ENCODE measurements around the gene SLC8A1.

SLC8A1 gene

DNA sequence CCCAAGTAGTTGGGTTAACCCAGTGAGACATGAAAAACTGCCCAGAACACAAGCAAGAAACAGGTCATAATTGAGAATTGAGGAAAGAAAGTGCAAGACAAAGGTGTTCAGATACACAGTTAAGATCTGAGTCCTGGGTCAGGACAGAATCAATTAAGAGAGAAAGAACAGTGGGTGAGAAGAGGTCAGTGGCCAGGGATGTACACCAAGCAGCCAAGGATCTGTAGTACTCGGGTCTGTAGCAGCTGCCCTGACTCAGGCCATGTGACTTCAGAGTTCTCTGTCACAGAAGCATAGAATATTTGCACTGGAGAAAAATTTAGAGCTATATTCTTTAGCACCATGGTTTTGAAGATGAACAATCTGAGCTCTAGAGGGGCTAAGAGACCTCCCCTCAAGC lies 141.6 kb downstream of the SLC8A1 start:
- FAIRE-seq (no peak), DNase-seq (ENCODE audit: insufficient read length, low spot score) (no peak)
- TF ChIP-seq CTCF (IDR thresholded peaks at IDR 0.05; ENCODE audit: insufficient read depth, missing control alignments) = no peak

DNA sequence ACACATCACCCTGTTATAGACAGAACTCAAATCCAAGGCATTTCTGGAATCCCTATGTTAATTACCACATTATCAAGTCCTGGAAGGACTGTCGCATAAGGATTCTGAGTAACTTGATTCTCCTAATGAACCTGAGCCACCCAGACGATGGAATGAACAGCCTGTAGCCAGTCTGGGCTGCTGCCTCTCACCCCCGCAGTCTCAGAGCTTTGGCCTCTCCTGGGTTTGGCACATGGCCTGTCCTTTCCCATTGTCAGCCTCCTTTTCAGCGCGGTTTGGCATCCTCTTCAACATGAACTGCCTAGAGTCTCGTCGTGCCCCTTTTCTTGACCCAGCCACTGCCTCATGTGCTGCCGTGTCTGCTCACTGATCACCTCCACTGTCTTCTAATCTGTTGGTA lies 147.6 kb downstream of the SLC8A1 start:
- no peak for TF ChIP-seq CTCF (IDR thresholded peaks at IDR 0.05; ENCODE audit: insufficient read depth, missing control alignments)
- DNase-seq (ENCODE audit: insufficient read length, low spot score) = no peak
- FAIRE-seq = no peak

DNA sequence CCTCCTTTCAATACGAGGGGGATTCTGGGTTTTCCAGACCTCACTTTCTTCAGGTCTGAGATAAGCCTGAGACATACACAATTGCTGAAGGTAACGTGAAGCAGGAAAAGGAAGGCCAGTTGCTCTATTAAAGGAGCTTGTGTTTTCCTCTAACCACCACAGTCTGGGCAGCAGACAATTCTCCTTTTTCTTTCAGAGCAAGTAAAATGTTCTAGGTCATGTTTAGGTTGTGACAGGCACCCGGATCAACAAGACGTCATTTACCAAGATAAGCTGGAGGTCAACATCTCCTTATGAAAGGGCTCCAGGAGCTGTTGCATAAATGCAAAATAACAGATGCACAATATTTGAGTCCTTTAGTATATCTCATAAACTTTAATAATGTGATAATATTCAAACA lies 148.1 kb downstream of the SLC8A1 start:
- FAIRE-seq = no peak
- no peak for DNase-seq (ENCODE audit: insufficient read length, low spot score)
- no peak for TF ChIP-seq CTCF (IDR thresholded peaks at IDR 0.05; ENCODE audit: insufficient read depth, missing control alignments)

DNA sequence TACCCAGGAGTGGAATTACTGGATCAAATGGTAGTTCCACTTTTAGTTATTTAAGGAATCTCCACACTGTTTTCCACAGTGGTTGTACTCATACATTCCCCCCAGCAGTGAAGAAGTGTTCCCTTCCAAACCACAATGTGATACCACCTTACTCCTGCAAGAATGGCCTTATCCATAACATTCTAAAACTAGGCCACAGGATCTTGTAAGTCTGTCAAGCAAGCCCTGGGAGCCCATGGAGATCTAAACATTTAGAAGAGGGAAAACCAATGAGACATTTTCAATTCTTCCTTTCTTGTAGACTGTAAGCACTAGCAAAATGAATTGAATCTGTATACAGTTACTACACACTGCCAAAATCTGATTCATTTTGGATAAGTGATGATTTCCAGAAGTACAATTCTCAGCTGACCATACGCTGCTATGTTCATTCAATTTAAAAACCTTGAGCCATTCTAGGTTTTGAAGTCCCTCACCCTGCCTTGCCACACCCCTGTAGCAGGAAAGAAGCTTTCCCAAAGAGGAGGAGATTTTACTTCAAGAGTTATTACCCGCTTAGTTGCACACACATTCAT lies 149.1 kb downstream of the SLC8A1 start:
- DNase-seq (ENCODE audit: insufficient read length, low spot score) = no peak
- FAIRE-seq = no peak
- no peak for TF ChIP-seq CTCF (IDR thresholded peaks at IDR 0.05; ENCODE audit: insufficient read depth, missing control alignments)

DNA sequence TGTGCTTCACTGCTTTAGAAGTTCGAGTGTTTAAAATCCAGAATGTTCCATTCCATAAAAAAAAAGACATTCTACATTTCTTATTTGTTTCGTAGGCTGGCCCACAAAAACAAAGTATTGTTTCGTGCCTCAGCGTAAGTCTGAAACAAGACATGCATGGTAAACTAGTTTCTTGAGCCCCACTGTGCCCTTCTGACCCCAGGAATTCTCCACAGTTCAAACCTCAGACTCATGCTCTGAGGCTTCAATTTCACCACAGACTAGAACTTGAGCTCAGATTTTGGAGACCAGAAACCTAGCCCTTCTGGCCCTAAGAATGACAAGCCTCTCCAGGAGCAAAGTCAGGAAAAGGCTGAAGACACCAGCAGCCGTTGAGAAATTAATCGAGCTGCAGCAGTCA lies 151.5 kb downstream of the SLC8A1 start:
- TF ChIP-seq CTCF (IDR thresholded peaks at IDR 0.05; ENCODE audit: insufficient read depth, missing control alignments) = no peak
- no peak for DNase-seq (ENCODE audit: insufficient read length, low spot score)
- FAIRE-seq = no peak

GRCh38 chr2:40299781-40300180 lies 152.1 kb downstream of the SLC8A1 start:
- no peak for DNase-seq (ENCODE audit: insufficient read length, low spot score)
- FAIRE-seq = no peak
- no peak for TF ChIP-seq CTCF (IDR thresholded peaks at IDR 0.05; ENCODE audit: insufficient read depth, missing control alignments)

DNA sequence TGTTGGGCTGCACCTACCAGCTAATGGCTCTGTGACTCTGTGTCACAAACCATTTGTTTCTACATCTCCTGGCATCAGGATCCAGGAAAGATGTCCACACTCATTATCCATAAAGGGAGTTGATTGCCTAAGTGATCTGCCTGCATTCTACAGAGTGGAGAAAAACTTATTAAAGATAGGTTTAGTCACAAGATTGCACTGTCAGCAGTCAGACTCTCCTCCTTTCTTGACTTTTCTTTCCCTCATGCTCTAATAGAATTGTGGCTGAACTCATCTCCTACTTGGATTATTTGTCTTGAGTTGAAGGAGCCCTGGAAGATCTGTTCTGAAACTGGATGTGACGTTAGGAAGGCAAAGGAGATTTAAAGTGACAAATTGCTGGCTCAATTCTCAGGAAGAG lies 152.7 kb downstream of the SLC8A1 start:
- FAIRE-seq (no peak), DNase-seq (ENCODE audit: insufficient read length, low spot score) (no peak)
- no peak for TF ChIP-seq CTCF (IDR thresholded peaks at IDR 0.05; ENCODE audit: insufficient read depth, missing control alignments)
